ENCODE measurements around the gene VSIG10L2.
"Not testable (repeated sequence)": the region's sequence is repeated elsewhere in the genome, so short reads cannot be mapped to it uniquely, and the experiment has no call there.

VSIG10L2 gene

DNA sequence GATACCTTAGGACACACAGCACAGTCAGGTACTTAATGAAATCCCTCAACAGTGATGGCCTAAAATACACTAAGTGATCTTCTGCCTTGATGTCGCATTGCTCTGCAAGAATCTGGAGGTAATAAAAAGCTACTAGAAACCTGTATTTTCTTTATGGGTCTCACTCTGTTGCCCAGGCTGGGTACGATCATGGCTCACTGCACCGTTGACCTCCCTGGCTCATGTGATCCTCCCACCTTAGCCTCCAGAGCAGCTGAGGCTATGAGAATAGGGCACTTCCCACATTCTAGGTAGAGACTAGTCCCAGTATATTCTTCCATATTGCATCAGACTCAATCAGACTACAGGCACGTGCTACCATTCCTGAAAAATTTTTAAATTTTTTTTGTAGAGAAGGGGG is 21.7 kb downstream of the VSIG10L2 start:
- no peak for DNase-seq (ENCODE audit: low read depth)

DNA sequence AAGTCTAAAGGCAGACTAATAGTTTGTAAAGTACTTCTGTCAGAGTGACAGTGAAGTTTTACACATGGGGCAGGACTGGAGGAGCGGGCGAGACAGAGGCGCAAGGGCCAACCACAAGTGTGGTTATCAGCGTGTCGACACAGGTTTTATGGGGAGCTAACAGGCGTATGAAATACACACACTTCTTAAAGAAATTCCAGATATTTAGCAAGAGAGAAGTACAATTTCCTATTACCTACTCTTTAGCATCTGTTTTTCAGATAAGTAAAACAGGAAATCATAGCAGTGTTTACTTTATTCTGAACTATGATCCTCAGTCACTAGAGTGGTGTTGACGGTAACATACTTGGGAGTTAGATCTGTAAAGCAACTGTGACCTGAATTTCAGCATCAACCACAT is 22.5 kb downstream of the VSIG10L2 start:
- DNase-seq (ENCODE audit: low read depth), result no peak

DNA sequence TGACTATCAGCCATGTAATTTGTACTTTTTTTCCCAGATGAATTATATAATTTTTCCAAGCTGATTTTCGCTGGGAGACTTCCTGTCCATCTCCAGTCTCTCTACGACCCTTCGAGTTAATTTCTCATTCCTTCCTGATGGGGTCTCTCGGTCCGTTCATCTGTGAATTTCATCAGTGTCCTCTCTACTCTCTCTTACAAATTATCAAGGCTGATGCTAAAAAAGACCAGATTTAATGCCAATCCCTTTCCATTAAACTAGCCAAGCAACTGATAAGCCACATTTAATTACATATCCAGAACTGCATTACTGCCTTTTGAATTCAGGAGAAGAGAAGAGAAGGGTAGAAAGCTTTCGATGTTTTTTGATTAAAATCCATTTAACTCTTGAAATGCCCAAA is 25.8 kb downstream of the VSIG10L2 start:
- DNase-seq (ENCODE audit: low read depth), result no peak

DNA sequence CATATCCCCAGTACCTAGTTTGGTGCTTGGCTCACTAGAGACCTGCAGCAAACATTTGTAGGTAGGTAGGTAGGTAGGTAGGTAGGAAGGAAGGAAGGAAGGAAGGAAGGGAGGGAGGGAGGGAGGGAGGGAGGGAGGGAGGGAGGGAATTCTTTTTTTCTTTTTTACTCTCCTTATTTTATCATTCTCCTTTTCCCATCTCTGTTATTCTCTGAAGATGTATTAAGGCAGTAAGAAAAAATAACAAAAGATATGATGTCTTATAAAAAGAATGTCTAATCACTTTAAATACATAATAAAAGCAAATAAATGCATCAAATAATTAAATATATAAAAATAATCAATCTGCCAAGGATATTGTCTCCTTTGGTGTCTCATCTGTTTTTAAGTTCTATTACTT is 28.4 kb downstream of the VSIG10L2 start:
- DNase-seq (ENCODE audit: low read depth), result no peak

DNA sequence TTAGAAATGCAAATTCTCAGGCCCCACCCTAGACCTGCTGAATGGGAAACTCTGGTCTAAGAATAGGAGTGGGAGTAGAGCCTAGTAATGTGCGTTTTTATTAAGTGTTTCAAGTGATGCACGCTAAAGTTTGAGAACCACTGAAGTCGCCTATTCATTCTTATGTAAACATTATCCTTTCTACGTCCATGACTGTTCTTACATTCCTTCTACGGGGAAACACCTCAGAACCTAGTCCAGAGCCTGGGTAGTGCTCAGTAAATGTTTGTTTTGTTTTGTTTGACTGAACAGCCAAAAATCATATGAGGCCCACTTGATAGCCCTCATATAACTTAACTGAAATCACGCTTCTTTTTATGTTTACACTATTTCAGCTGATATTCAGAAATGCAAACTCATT is 29.8 kb downstream of the VSIG10L2 start:
- no peak for DNase-seq (ENCODE audit: low read depth)

DNA sequence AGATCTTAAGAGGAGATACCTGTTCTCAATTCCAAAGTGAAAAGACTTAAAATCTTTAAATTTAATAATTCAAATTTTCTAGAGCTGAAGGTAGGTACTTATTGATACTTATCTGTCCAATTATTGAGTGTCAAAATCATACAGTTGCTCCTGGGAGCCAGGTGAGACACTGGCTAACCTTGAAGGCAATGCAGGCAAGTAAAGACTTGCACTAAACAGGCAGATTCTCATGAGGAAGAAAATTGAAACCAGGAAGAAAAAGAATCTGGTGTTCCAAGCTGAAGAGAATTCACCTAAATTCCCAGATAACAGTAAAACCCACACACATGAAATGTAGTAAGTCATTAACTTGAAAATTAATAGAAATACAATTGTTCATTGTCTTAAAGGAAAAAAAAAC is 30.3 kb downstream of the VSIG10L2 start:
- no peak for DNase-seq (ENCODE audit: low read depth)

DNA sequence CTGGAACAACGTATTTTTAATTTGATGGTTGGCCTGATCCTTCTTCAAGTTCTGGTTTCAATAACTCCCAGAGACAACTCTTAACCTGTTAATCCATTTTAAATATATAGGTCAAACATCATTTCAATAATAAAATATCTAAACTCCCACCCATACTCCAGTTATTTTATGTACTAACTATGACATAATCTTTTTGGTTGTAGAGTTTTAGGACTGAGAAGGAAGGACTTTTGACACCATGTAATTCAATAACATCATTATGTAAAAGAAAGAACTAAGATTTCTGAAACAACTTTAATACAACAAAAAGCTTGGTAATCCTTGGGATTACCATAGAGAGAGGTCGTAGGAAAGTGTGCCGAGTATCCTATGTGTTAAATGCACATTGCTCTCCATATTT is 31.5 kb downstream of the VSIG10L2 start:
- no peak for DNase-seq (ENCODE audit: low read depth)

DNA sequence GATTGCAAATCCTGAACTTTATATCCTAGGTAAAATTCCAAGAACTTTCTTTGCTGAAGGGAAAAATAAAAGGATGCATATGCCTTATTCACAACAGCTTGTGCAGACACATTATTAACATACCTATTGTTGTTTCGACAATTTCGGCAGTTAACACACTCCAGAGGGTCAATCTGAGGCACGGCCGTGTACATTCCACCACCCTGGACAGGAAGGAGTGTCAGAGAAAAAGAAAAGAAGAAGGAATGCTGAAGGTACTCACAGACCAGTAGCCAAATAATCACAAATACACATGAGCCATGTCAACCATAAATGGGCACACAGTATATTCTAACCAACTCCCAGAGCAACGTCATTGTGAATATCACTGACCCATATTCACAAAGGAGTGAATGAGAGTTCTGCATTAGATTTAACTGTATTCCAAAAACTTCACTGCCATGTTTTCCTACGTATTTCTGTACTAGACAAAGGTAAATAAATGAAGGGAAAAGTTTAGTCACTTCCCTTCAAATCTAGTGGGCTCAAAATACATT is 32.4 kb downstream of the VSIG10L2 start:
- DNase-seq (ENCODE audit: low read depth), result no peak

DNA sequence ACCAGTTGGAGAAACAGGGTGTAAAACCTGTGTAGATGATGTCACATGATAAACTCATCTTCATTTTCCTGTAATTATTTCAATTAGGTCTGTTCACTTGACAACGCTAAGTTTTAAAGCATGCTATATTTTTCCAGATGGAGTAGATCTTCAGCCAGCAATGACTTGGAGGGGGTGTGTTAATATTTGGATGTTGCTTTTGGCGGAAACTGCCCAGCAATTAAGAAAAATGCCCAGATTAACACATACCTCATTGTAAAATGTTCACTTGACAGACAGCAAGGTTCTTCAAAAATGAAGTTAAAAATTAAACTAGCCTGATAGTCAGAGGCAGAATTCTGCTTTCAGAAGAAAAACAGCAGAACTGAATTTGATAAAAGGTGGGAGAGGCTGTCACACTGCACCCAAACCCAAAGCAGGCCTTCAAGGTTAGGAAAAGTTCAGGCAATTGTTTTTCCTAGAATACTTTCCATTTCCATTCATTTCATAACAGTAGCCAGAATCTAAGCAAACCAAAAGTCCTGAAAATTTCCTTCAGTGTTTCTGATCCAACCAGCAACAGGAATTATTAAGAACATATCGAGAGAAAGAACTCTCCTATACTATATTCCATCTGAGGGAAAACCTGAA is 33.0 kb downstream of the VSIG10L2 start:
- no peak for DNase-seq (ENCODE audit: low read depth)

DNA sequence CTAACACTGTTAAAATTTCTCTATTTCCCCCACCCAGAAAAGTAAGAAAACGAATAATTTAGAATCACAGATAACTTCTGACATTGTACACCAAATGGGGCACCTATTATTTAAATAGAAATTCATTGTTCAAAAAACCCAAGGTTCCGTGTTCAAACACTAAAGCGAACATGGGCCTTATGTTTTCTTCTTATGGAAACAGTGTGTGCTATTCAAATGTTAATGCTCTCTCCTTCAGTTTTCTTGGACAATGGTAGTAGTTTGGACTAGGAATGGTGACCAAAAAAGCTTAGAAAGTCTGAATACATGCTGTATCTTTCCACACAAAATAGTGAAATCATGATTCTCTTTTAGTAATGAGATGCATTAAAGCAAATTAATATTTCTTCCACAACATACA is 33.7 kb downstream of the VSIG10L2 start:
- no peak for DNase-seq (ENCODE audit: low read depth)

DNA sequence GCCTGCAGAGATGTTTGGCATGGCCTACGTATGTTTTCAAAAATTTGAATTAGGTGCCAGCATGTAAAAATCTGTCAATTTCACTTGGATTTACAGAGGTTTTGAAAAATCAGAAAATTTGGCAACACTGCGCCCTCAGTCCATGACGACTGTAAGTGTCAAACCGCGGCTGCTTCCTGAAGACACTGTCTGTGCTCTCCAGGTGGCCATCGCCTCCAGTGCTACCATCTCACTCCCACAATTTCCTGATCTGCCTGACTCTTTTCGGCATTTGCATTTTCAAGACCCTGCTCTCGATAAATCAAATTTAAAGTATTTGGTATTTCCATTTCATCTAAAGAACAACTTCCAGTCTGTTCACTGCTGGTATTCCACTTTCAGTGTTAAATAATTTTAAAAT is 34.6 kb downstream of the VSIG10L2 start:
- no peak for DNase-seq (ENCODE audit: low read depth)

DNA sequence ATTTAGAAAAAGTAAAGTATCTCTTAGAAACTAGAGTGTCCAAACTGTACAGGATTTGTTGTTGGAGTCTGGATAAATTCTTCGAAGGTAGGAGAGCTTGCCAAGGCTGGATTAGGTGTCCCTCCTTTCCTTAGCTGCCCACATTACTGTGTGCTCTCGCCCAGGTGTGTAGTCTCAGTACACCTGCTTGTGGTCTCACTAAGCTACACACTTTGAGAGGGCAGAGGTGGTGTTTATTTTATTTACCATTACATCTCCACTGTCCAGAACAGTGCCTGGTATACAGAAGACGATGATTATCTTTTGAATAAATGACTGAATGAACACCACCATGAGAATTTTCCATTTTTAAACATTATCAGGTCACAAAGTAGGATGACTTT is 36.5 kb downstream of the VSIG10L2 start:
- no peak for DNase-seq (ENCODE audit: low read depth)

DNA sequence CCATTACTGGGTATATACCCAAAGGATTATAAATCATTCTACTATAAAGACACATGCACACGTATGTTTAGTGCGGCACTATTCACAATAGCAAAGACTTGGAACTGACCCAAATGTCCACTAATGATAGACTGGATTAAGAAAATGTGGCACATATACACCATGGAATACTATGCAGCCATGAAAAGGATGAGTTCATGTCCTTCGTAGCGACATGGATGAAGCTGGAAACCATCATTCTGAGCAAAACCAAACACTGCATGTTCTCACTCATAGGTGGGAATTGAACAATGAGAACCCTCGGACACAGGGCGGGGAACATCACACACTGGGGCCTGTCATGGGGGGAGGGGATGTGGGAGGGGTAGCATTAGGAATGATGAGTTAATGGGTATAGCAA is 40.1 kb downstream of the VSIG10L2 start:
- not testable (repeated sequence) for DNase-seq (ENCODE audit: low read depth)

DNA sequence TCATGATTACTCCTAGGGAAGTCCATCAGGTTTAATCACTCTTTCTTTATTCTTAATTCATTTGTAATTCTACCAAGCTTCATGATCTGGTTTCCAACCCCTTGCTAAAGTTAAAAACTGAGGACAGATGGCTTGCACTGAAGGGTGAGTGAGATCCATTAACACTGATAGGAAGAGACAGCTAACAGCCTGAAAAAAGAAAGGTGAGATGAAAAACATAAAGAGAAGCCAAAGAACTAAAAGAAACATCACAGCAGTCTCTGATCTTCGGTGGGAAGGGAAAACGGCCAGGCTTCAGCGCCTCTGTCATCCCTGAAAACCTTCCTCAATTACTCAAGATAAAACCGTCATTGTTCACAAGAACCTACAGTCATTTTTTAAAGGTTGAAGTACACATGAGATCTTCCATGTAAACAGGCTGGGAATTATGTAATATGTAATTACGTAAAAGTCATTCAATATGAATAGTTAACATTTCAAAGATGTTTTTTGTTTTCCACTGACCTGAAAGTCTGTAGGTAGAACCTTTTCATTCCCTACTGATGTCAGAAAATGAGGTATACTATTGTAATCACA is 41.3 kb downstream of the VSIG10L2 start:
- DNase-seq (ENCODE audit: low read depth), result no peak

DNA sequence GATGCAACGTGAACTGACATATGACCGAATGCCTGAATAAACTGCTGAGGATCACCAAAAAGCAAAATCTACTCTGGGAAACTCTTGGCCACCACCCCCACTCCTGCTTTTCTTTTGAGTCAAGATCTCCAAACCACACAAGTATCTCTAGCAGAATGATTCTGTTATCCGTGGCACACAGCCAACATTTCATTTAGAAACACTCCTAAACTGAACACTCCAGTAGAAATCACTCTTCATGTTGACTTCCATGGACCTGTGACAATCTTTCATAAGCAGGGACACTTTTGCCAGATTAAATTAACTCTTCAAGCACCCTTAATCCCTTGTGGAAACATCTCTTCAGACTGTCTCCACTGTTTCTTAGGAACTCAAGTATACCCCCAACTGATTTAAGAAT is 44.4 kb downstream of the VSIG10L2 start:
- peak; percentile 94 for DNase-seq (ENCODE audit: low read depth)

DNA sequence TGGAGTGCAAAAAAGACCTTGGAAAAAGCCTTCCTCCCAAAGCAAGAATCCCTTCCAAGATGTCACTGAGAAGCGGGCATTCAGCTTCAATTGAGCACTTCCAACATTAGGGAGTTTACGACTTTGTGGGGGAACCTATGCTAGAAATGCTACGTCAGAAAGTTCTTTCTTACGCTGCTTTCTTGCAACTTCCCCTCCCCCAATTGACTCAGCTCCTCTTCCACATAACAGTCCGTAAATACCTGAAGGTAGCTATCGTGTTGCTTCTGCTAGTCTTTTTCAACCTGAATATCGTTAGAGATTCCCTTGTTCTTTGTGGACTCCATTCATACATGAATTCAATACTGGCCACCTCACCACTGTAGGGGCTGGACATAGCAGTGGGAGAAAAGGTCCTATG is 47.0 kb downstream of the VSIG10L2 start:
- no peak for DNase-seq (ENCODE audit: low read depth)

DNA sequence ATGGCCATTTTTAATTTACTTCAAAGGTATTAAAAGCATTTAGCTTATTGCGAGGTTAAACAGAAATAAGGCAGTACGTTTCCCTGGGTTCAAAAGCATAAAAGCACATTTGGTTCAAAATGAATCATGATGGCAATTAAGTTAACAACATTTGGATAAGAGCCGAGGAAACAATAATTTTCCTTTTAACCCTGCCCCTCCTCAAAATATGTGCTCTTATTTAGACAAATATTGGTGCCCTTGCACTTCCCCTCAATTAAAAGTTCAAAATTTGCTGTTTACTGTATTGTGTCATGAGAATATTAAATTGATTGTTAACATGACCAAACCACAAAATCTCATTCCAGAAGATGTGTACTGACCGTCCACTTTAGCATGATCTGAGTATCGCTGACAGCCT is 48.7 kb downstream of the VSIG10L2 start:
- DNase-seq (ENCODE audit: low read depth), result no peak

DNA sequence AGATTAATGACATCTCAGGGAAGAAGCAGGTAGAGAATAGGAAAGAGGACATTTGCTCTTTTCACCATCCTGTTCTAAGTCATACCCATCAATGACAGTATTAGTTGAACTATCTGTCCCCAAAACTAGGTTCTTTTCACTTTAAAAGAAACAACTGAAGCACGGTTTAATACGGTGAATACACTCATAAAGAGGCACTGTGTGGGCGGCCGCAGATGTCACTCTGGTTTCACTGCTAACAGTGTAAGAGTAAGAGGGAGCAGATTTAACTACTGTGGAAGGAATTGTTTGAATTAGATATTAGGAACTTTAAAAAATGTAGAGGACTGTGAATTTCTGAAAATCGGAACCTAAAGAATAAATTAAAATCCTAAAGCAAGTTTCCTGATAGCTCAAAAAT is 49.5 kb downstream of the VSIG10L2 start:
- DNase-seq (ENCODE audit: low read depth), result no peak

DNA sequence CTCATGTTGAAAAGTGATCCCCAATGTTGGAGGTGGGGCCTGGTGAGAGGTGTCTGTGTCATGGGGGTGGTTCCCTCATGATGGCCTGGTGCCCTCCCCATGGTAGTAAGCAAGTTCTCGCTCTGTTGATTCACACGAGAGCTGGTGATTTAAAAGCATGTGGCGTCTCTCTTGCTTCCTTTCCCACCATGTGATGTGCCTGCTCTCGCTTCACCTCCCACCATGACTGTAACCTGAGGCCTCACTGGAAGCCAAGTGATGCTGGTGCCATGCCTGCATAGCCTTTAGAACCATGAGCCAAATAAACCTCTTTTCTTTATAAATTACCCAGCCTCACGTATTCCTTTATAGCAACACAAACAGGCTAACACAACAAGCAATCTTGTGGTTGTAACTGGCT is 52.4 kb downstream of the VSIG10L2 start:
- DNase-seq (ENCODE audit: low read depth), result no peak

DNA sequence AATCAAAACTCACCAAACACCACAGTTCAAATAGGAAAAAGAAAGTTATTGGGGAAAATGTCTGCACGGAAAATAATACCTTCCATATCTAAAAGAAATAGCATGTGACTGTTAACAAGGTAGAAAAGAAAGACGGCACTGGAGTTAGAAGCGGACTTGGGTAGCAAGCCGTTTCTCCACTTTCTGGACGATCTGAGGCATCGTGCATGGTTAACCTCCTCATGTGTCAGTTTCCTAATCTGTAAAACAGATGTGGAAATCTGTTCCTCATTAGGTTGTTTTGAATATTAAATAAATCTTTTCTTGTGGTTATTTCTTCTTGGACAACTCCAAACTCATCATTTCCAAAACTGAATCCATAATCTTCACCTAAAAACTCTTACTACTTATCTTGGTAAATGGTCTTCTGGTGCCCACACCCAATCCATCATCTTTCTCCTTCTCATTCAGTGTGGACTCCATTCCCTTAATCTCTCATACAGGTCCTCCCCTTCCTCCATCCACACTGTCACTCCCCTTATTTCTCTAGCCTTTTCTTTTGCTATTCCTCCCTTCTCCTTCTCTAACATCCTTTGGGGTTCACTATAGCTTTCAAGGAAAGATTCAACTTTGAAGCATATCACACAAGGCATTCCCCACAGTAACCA is 53.5 kb downstream of the VSIG10L2 start:
- DNase-seq (ENCODE audit: low read depth), result no peak

DNA sequence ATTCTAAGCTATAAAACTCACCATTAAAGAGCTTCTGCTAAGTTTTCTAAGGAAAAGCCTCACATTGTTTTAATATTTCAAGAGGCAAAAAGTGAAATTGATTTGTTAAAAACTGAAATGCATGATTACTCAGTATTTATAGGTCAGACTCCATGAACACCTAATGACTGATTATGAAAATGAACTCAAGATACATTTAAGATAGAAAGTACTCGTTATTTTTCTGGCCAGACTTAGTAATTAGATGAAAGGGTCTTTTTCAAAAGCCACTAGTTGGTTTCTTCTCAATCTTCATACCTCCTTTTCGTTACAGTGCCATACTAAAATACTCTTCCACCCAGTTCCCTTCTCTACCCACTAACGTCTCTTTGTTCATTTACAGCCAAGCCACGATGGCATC is 56.3 kb downstream of the VSIG10L2 start:
- no peak for DNase-seq (ENCODE audit: low read depth)

All from stromal cell of bone marrow (primary cell).